Uterus (tissue), 2 donors: ENCODE data around the gene C3orf80.

Experiments used
- POLR2A ChIP-seq, 2 donors: fragments of 450-650 bp; IDR thresholded peaks; one replicate each; pipeline ENCODE4 v1.6.1; 2016; ENCODE audit warnings: antibody characterized with exemption in 2 of 2, mild to moderate bottlenecking in 1 of 2, moderate library complexity in 1 of 2
- TF ChIP-seq, protein P1 (sequence below), 4 experiments: fragments of 200-600 bp in 2 of 4; fragments of 450-650 bp in 2 of 4; sonication (generic) in 2 of 4; IDR thresholded peaks; one replicate each; pipeline ENCODE4 v1.5.1; 2016 to 2019; ENCODE audit warnings: antibody characterized with exemption in 4 of 4, mild to moderate bottlenecking in 2 of 4, moderate library complexity in 1 of 4

DNA sequence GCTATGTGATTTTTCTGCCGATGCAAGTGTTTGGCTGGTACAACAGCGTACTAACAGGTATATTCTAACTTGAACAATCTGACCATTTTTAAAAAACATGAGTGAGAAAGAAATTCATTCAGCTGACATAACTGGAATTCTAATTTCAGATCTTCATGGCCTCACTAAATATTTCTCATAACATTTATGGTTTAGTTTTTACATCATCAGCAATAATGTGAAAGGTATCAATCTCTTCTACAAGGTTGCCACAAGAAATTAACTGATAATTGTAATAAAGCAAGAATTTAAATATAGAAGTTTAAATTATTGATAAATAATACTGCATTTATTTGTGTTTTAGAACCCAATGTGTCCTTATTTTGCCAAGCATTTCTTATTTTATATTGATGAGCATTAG is 5.2 kb upstream of the C3orf80 start:
- TF ChIP-seq, protein P1, sequence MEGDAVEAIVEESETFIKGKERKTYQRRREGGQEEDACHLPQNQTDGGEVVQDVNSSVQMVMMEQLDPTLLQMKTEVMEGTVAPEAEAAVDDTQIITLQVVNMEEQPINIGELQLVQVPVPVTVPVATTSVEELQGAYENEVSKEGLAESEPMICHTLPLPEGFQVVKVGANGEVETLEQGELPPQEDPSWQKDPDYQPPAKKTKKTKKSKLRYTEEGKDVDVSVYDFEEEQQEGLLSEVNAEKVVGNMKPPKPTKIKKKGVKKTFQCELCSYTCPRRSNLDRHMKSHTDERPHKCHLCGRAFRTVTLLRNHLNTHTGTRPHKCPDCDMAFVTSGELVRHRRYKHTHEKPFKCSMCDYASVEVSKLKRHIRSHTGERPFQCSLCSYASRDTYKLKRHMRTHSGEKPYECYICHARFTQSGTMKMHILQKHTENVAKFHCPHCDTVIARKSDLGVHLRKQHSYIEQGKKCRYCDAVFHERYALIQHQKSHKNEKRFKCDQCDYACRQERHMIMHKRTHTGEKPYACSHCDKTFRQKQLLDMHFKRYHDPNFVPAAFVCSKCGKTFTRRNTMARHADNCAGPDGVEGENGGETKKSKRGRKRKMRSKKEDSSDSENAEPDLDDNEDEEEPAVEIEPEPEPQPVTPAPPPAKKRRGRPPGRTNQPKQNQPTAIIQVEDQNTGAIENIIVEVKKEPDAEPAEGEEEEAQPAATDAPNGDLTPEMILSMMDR (IDR thresholded peaks at IDR 0.05) = no peak
- TF ChIP-seq POLR2A (IDR thresholded peaks at IDR 0.05) = no peak
